Renal cortical epithelial cell (primary cell): ENCODE data around the gene NDUFAF2. TPM values are rescaled to one million over a fixed set of nuclear protein-coding genes. Genes with fewer than 3 reads are reported as not detected.

Source experiments
- DNase-seq: peaks from one replicate; pipeline ENCODE4 v3.0.0-alpha.2; 2011; ENCODE audit warnings: low read depth
- total RNA-seq: library from RNA; depleted of rRNA; stranded (reverse); fragments of >200 nt; gene quantifications from 2 replicates; pipeline ENCODE4 v1.2.3, GENCODE V29; 2014

The NDUFAF2 gene
- total RNA-seq, 1 donor from 2014 or later = 19.5 TPM

DNA sequence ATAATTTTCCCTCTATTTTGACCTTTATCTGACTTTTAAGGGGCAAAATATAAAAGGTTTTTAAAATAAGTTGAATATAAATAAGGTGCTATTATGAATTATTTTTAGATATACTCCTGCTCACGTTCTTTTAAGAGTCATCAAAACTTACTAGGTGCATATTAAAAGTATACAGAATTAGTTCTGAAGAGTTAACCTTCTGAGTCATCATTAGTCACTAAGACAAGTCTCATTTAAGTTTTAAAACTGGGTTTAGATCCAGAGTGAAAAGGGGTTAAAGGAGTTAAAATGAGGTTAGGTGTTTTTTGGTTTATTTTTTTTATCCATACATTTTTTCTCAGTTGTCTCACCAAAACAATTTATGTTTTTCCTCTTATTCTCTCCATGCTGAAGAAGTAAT lies 175.5 kb downstream of the NDUFAF2 start:
- DNase-seq = peak; percentile 20

DNA sequence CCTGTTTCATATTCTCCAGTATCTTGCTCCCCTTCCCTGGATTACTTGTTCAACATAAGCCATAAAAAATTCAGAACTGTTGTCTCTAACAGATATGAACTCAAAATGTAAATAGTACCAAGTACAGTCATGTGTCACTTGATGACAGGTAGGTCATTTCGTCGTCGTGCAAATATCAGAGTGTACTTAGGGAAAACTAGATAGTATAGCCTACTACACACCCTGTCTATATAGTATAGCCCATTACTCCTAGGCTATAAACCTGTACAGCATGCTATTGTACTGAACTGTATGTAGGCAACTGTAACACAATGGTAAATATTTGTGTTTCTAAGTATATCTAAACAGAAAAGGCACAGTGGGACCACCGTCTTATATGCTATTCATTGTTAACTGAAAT lies 178.1 kb downstream of the NDUFAF2 start:
- no peak for DNase-seq

DNA sequence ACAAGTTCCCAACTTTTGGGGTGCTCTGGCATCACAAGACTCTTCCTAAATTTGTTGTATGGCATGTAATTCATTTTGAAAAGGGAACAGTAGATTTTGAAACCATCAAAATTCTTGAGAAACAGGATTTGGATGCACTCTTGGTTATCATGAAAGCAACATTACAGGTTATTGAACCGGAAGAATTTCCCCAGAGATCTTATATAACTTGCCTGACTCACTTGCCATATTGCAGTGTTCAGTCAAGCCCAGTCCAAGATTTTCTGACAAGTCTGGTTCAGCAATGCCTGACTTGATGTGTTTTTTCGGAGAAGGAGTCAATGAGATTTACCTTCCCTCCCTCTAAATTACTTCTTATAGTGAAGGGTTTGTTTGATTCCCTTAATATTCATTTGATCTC lies 185.3 kb downstream of the NDUFAF2 start:
- DNase-seq = no peak

DNA sequence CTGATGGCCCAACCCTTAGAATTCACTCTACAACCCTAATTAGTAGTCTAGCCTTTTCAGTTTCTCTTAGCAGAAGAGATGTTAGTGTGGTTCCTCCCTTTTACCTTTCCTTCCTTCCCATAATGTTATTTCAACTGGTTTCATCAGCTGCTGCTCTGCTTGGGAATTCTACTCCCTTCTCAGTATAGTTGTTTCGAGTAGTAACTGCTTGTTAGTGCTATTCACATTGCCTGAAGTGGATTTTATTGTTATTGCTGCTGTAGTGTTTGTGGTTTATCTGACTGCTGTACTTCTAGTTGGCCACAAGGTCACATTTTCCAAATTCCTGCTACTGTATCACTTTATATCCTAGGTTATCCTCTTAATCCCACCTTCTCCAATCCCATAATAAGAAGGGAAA lies 187.6 kb downstream of the NDUFAF2 start:
- DNase-seq = peak; percentile 58

- DNase-seq = no peak
Observed at GRCh38 chr5:61137835-61138234, 192.8 kb downstream of the NDUFAF2 start.

DNA sequence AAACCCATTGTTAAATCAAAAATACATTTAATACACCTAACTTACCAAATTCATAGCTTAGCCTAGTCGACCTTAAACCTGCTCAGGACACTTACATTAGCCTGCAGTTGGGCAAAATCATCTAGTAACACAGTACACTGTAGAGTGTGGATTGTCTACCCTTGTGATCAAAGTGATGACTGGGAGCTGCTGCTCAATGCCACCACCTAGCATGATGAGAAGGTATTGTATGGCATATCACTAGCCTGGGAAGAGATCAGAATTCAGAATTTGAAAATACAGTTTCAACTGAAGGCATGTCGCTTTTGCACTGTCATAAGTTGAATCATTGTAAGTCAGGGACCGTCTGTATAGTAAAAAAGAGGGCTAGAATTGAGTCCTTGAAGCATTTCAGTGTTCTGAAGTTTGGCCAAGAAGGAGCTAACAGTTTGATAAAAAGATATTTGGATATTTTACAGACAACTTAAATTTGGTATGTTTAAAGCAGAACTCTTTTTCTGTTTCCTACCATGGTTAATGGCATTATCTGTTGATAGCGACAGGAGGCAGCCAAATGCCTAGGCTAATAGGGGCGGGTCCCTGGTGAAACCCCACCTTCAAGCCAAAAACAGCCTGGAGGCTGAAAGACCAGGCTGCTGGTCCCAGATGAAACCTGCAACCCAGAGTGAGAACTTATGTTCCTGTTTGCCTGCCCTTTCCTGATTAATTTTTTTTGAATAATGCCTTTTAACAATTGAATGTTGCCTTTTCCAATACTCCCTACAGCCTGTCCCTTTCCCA lies 194.3 kb downstream of the NDUFAF2 start:
- no peak for DNase-seq

GRCh38 chr5:61139931-61140330 lies 194.9 kb downstream of the NDUFAF2 start:
- DNase-seq = no peak

- no peak for DNase-seq
Observed at GRCh38 chr5:61141801-61142200, 196.8 kb downstream of the NDUFAF2 start.

DNA sequence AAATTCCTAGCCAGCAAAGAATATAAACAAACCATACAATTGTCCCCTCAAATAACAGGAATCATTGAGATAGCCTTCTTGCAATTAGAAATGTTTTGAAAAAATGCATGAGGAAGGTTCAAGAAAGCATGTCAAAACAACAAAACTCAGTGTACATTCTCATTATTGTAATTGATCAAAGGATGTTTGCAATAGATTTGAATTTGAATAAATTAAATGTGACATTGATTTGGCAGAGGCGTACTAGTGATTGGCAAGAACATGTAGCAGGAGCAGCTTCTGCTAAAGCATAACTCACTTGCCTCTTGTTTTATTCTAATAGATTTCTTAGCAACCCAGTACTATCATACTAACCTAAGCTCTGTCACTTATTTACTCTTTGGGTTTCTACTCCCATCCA lies 197.4 kb downstream of the NDUFAF2 start:
- no peak for DNase-seq

GRCh38 chr5:61142811-61143210 lies 197.8 kb downstream of the NDUFAF2 start:
- DNase-seq = no peak

DNA sequence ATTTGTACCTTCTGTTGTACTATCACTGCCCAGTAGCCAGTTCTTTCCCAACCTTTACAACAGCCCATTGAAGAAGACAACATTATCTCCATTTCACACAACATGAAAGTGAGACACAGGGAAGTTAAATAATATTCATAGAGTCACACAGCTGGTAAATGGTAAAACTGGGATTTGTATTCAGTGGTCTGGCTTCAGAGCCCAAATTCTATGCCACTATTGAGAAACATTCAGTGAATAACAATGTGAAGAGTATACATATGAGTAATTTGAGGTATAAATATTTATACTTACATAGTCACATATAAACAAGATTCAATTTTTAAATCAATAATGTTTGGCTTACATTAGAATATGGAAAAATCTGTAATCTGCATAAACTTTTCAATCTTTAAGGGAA lies 203.5 kb downstream of the NDUFAF2 start:
- DNase-seq = no peak

DNA sequence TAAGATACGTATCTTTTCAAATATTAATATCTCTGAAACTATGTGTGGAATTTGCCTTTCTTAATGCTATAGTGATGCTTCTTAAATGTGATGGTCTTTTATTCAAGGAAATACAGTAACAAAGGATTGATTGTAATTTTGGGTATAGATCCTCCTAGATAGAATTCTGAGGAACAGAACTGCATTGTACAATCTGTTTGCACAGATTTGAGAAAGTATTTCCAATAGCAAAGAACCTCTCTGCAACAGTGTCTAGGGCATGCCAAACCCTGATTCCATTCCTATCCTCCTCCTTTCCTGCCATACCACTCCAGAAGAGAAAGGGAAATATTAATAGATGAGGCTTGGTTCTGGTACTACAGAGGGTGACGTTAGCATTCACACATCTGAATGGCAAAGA lies 206.9 kb downstream of the NDUFAF2 start:
- DNase-seq = no peak

- no peak for DNase-seq
Observed at GRCh38 chr5:61159070-61159469, 214.1 kb downstream of the NDUFAF2 start.

- DNase-seq = no peak
Observed at GRCh38 chr5:61159836-61160235, 214.8 kb downstream of the NDUFAF2 start.

DNA sequence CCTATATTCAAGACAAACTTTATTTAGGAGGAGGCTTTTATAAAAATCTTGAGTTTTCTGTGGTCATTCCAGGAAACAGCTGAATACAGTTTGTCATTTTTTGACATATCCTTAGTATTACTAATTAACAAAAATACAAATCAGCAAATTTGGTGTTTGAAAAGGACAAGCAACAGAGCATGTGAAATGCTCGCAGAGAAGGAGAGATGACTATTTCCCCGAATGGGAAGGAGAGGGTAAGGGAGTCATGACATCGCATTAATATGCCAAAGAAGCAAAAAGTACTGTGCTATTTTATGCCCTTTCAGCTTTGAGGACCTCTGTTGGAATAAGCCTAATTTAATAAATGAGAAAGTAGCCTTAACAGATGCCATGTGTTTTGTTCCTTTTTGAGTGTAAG lies 215.5 kb downstream of the NDUFAF2 start:
- DNase-seq = no peak

- peak; percentile 79 for DNase-seq
Observed at GRCh38 chr5:61162010-61162831, 217.2 kb downstream of the NDUFAF2 start, which contains the start of gene SMIM15. Gene SMIM15 (minus strand): TSS chr5:61162468. CDS start chr5:61160171, 2,297 bp downstream.

GRCh38 chr5:61162832-61163567 lies 218.0 kb downstream of the NDUFAF2 start:
- peak; percentile 26 for DNase-seq

DNA sequence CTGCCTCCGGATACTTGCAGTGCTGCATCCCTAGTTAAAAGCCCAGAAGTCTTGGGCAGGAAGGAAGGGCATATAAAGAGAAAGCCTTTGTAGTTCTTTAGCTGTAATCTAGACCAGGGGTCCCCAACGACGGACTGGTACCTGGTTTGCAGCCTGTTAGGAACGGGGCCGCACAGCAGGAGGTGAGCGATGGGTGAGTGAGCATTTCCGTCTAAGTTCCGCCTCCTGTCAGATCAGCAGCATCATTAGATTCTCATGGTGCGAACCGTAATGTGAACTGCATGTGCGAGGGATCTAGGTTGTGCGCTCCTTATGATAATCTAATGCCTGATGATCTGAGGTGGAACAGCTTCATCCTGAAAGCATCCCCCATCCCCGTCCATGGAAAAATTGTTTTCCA lies 218.9 kb downstream of the NDUFAF2 start:
- DNase-seq = no peak

- DNase-seq = peak; percentile 51
Observed at GRCh38 chr5:61167382-61167781, 222.4 kb downstream of the NDUFAF2 start.

DNA sequence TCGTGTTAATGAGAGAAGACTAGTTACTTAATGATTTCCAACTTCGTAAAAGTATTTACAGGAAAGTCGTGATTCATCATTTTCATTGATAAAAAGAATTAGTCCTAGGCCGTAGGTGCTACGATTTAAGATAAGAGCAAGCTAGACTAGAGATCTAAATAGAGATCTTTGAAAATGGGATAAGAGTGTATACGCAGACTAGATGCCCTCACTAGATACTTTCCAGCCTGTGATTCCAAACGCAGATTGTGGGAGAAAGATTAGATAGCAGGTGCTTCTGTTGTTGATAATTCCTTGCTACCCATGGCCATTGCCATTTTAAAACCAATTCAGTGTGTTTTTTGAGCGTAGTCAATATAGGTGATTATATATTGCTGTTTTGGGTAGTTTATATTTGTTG lies 223.9 kb downstream of the NDUFAF2 start:
- no peak for DNase-seq

DNA sequence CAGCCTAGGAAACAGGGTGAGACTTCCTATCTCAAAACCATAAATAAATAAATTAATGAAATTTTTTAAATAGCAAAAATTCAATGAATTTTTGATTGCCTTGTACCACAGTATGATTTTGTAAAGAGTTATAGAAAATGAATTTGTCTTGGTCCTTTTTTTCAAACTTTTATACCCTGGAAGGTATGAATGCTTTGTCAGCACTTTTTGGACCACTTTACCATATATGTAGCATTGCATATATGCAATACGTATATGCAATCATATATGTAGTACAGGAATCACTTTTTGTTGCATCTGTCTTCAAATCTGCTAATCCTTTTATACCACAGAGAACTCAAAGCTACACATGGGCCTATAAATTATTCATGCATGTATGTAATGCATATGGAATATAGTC lies 226.5 kb downstream of the NDUFAF2 start:
- no peak for DNase-seq

GRCh38 chr5:61176631-61177030 lies 231.6 kb downstream of the NDUFAF2 start:
- DNase-seq = no peak
